Measurements from ENCODE around the gene LSM14B.

GRCh38 chr20:62114894-62115293 lies 7.4 kb upstream of the LSM14B start:
- TF ChIP-seq ZFX (IDR thresholded peaks at IDR 0.05; ENCODE audit: borderline replicate concordance): no peak
- no peak for TF ChIP-seq CTCF (IDR thresholded peaks at IDR 0.05)
